ENCODE measurements around the gene OPRM1. TPM values are rescaled to one million over a fixed set of nuclear protein-coding genes. Genes with fewer than 3 reads are reported as not detected.

The OPRM1 gene
- total RNA-seq, 1 experiment from 2014 or later, result not detected

- intact Hi-C loops (cut with micrococcal nuclease; ENCODE audit: unreplicated experiment), result no loop called here
Observed at GRCh38 chr6:154280521-154280920, 241.5 kb downstream of the OPRM1 start.

GRCh38 chr6:154284313-154284853, 245.3 kb downstream of the OPRM1 start:
- Histone ChIP-seq H3K27me3 (replicated peaks; ENCODE audit: control insufficient read depth, insufficient read depth, low read length) (no peaks in the 10 kb centered on the region), H3K9me3 (no peaks in the 10 kb centered on the region), H3K4me3 (ENCODE audit: low read depth, low read length) (no peak overlapping the region), H3K4me1 (no peaks in the 10 kb centered on the region), H3K36me3 (ENCODE audit: control insufficient read depth, insufficient read depth, low read length) (no peaks in the 10 kb centered on the region)
- no peak overlapping the region for H3K27ac Mint-ChIP-seq (ENCODE audit: unreplicated experiment)
- DNase-seq, result no peak
- ChIA-PET CTCF (no interaction called here), POLR2A (no interaction called here)
- BruUV-seq (replicated peaks), result no TSS peak
- H3K4me1 Mint-ChIP-seq (ENCODE audit: low read depth, unreplicated experiment), result no peaks in the 10 kb centered on the region
- no peaks in the 10 kb centered on the region for H3K27me3 Mint-ChIP-seq (ENCODE audit: insufficient read depth, unreplicated experiment)
- H3K36me3 Mint-ChIP-seq (ENCODE audit: insufficient read depth, unreplicated experiment), result no peaks in the 10 kb centered on the region
- no peak for TF ChIP-seq CTCF (IDR thresholded peaks at IDR 0.05; ENCODE audit: insufficient read depth in 1 of 2, low read depth in 1 of 2, low read length in 1 of 2, severe bottlenecking in 1 of 2, unreplicated experiment in 1 of 2)
- no peaks in the 10 kb centered on the region for H3K9me3 Mint-ChIP-seq (ENCODE audit: unreplicated experiment)
- no peak overlapping the region for H3K4me3 Mint-ChIP-seq (ENCODE audit: unreplicated experiment)
- intact Hi-C loops (cut with micrococcal nuclease; ENCODE audit: unreplicated experiment), result no loop called here

More at GRCh38 chr6:154280521-154280920, 241.5 kb downstream of the OPRM1 start:
- H3K4me1 Mint-ChIP-seq (ENCODE audit: low read depth, unreplicated experiment), result no peaks in the 10 kb centered on the region
- no peak for DNase-seq
- no peak overlapping the region for H3K4me3 ChIP-seq (ENCODE audit: low read depth, low read length)
- H3K27ac Mint-ChIP-seq (ENCODE audit: unreplicated experiment), result no peak overlapping the region
- BruUV-seq (replicated peaks), result no TSS peak
- TF ChIP-seq CTCF (IDR thresholded peaks at IDR 0.05; ENCODE audit: insufficient read depth in 1 of 2, low read depth in 1 of 2, low read length in 1 of 2, severe bottlenecking in 1 of 2, unreplicated experiment in 1 of 2), result no peak
- H3K4me3 Mint-ChIP-seq (ENCODE audit: unreplicated experiment), result no peak overlapping the region
- H3K27me3 Mint-ChIP-seq (ENCODE audit: insufficient read depth, unreplicated experiment), result no peaks in the 10 kb centered on the region
- ChIA-PET CTCF (interaction anchor here (0.6 kb wide), 1 partner anchor 23 kb away, joined by 3 read pairs; no protein-coding TSS in a partner anchor), POLR2A (no interaction called here)
- no peaks in the 10 kb centered on the region for H3K36me3 ChIP-seq (ENCODE audit: control insufficient read depth, insufficient read depth, low read length)
- no peaks in the 10 kb centered on the region for H3K9me3 Mint-ChIP-seq (ENCODE audit: unreplicated experiment)
- H3K9me3 ChIP-seq, result no peaks in the 10 kb centered on the region
- no peaks in the 10 kb centered on the region for H3K36me3 Mint-ChIP-seq (ENCODE audit: insufficient read depth, unreplicated experiment)
- no peaks in the 10 kb centered on the region for H3K4me1 ChIP-seq
- no peaks in the 10 kb centered on the region for H3K27me3 ChIP-seq (replicated peaks; ENCODE audit: control insufficient read depth, insufficient read depth, low read length)

- no peak for TF ChIP-seq CTCF (IDR thresholded peaks at IDR 0.05; ENCODE audit: insufficient read depth in 1 of 2, low read depth in 1 of 2, low read length in 1 of 2, severe bottlenecking in 1 of 2, unreplicated experiment in 1 of 2)
- H3K4me1 Mint-ChIP-seq (ENCODE audit: low read depth, unreplicated experiment), result no peaks in the 10 kb centered on the region
Observed at GRCh38 chr6:154285826-154286225, 246.8 kb downstream of the OPRM1 start.

More at GRCh38 chr6:154285826-154286225, 246.8 kb downstream of the OPRM1 start:
- no TSS peak for BruUV-seq (replicated peaks)
- H3K4me3 ChIP-seq (ENCODE audit: low read depth, low read length), result no peak overlapping the region
- Mint-ChIP-seq H3K36me3 (ENCODE audit: insufficient read depth, unreplicated experiment) (no peaks in the 10 kb centered on the region), H3K27ac (ENCODE audit: unreplicated experiment) (no peak overlapping the region), H3K4me3 (ENCODE audit: unreplicated experiment) (no peak overlapping the region), H3K27me3 (ENCODE audit: insufficient read depth, unreplicated experiment) (no peaks in the 10 kb centered on the region), H3K9me3 (ENCODE audit: unreplicated experiment) (peaks cover 13% of the 10 kb centered on the region)
- H3K9me3 ChIP-seq, result no peaks in the 10 kb centered on the region
- no peaks in the 10 kb centered on the region for H3K36me3 ChIP-seq (ENCODE audit: control insufficient read depth, insufficient read depth, low read length)
- intact Hi-C loops (cut with micrococcal nuclease; ENCODE audit: unreplicated experiment), result no loop called here
- no peaks in the 10 kb centered on the region for H3K27me3 ChIP-seq (replicated peaks; ENCODE audit: control insufficient read depth, insufficient read depth, low read length)
- no peaks in the 10 kb centered on the region for H3K4me1 ChIP-seq
- DNase-seq, result no peak
- POLR2A ChIA-PET, result no interaction called here
- CTCF ChIA-PET, result no interaction called here

Data from Caco-2 (cell line).